CD4-positive, alpha-beta T cell treated with Interleukin-6 for 4 hours (primary cell): ENCODE data around the gene PLA2G12A.

ENCODE experiments used
- DNase-seq: peaks from one replicate; pipeline ENCODE4 v3.0.0-alpha.2; 2020; ENCODE audit warnings: mixed read lengths

PLA2G12A gene

GRCh38 chr4:109676886-109677285, 53.0 kb downstream of the PLA2G12A start:
- DNase-seq = no peak

GRCh38 chr4:109675843-109676242, 54.0 kb downstream of the PLA2G12A start:
- no peak for DNase-seq

GRCh38 chr4:109675181-109675580, 54.7 kb downstream of the PLA2G12A start:
- DNase-seq = no peak

DNA sequence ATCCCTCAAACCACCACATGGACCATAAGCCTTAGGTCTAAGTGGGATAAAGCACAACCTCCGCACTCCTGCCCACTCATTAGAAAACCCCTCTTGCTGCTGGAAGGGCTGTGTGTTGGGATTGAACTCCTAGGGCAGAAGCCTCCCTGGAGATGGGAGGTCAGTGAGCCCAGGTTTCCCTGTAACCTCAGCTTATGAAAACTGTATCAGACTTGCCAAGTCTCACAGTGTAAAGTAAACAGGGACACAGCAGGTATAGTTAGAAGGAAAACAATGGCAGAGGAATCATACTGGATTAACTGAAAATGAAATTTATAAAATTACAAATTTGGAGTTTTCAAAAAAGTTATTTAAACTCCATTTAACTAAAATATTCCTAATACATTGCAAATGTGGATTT, 56.6 kb downstream of the PLA2G12A start:
- no peak for DNase-seq

- no peak for DNase-seq
Measured at GRCh38 chr4:109672169-109672930, 57.5 kb downstream of the PLA2G12A start.

DNA sequence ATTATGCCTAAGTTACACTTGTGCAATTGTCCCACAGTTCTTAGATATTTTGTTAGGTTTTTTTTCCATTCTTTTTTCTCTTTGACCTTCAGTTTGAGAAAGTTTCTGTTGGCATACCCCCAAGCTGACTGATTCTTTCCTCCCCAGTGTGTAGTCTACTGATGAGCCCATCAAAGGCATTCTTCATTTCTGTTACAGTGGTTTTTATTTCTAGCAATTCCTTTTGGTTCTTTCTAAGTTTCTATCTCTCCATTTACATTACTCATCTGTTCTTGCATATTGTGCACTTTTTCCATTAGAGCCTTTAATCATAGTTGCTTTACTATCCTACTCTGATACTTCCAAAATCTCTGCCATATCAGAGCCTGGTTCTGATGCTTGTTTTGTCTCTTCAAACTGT, 58.5 kb downstream of the PLA2G12A start:
- no peak for DNase-seq

DNA sequence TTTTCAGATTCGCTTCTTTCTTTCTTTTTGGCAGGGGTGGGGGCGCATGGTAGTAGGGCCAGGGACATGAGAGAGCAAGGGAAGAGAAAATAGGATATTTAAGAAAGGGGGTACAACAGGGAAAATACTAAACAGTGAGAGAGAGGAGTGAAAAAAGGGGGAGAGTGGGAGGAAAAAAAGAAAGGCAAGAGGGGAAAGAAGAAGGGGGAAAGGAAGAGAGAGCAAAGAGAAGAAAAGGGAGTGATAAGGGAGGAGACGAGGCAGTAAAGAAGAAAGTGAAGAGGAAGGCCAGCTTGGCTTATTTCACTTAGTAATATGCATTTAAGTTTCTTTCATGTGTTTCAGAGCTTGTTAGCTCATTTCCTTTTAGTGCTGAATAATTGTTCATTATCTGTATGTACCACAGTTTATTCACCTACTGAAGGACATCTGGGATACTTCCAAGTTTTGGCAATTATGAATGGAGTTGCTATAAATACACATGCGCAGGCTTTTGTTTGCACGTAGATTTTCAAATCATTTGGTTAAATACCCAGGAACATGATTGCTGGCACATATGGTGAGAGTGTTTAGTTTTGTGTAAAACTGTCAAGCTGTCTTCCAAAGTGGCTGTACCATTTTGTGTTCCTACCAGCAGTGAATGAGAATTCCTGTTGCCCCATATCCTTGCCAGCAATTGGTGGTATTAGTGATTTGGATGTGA, 63.9 kb downstream of the PLA2G12A start:
- DNase-seq = no peak

DNA sequence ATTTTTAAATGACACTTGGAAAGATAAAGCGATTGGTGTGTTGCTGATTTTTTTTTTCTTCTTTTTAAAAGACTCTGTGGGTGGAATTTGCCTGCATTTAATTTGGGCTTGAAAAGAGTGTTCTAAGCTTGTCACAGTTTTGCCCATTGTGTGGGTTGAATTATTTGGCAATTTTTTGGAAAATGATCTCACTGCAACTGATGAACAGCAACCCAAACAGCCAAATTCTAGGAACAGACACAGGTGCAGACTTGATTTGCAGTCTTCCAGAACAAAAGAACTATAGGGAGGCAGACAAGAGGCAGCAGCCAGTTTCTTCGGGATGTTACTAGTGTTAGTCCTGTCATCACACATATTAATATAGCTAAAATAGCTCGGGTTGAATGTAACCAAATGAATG, 67.1 kb downstream of the PLA2G12A start:
- DNase-seq = no peak

DNA sequence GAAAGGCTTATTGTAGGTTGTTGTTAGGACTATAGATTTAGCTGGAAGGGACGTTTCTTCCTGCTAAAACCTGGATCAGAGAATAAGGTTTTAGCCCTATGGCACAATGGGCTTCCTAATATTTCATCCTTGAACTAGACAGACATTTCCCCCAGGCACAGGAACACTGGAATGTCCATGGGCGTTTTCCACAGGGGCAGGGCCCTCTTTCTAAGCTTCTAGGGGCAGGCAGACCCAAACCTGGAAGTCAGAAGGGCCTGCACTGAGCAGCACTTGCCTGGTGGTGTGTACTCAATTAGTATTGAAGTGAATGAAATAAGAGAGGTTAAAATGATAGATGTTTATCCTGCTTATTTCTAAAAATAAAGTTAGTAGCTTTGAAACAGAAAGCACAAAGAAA, 67.8 kb downstream of the PLA2G12A start:
- no peak for DNase-seq
